DND-41 (cell line): ENCODE measurements around the gene PPDPF.

Experiments
- ATAC-seq: fragments of 200-7000 bp; cut with Tn5 transposase; 3 replicates; pipeline ENCODE4 v1.9.1; 2021; ENCODE audit warnings: low read depth; ENCODE audit not compliant: insufficient read depth
- DNase-seq: peaks from one replicate; pipeline ENCODE4 v3.0.0-alpha.2; 2020
- H2AFZ ChIP-seq: 2 replicates; pipeline ENCODE4 v1.6.0; 2012; ENCODE audit warnings: low read depth, low read length
- H3K27ac ChIP-seq: 2 replicates; pipeline ENCODE4 v1.5.1; 2012; ENCODE audit warnings: low read length, inconsistent platforms
- H3K27me3 ChIP-seq: fragments of 200-600 bp; sonication (generic); 2 replicates; pipeline ENCODE4 v1.6.0; 2012; ENCODE audit warnings: low read length, mild to moderate bottlenecking, inconsistent platforms; ENCODE audit not compliant: insufficient read depth, poor library complexity
- H3K36me3 ChIP-seq: 2 replicates; pipeline ENCODE4 v1.5.1; 2012; ENCODE audit warnings: low read length, inconsistent platforms; ENCODE audit not compliant: insufficient read depth
- H3K4me1 ChIP-seq: 2 replicates; pipeline ENCODE4 v1.5.1; 2012; ENCODE audit warnings: mild to moderate bottlenecking, low read length; ENCODE audit not compliant: insufficient read depth
- H3K4me2 ChIP-seq: 2 replicates; pipeline ENCODE4 v1.6.0; 2012; ENCODE audit warnings: mild to moderate bottlenecking, moderate library complexity, low read length, inconsistent platforms; ENCODE audit not compliant: insufficient read depth
- H3K4me3 ChIP-seq, 2 experiments: fragments of 200-600 bp in 1 of 2; shearing (Covaris generic) in 1 of 2; 2 replicates each; pipeline ENCODE4 v1.5.1; 2012 to 2016; ENCODE audit warnings: inconsistent platforms in 2 of 2, low read length in 2 of 2, mild to moderate bottlenecking in 2 of 2, low read depth in 1 of 2, moderate library complexity in 1 of 2
- H3K79me2 ChIP-seq: 2 replicates; pipeline ENCODE4 v1.6.0; 2012; ENCODE audit warnings: low read length, inconsistent platforms; ENCODE audit not compliant: insufficient read depth
- H3K9ac ChIP-seq: 2 replicates; pipeline ENCODE4 v1.6.0; 2012; ENCODE audit warnings: low read depth, mild to moderate bottlenecking, inconsistent platforms, low read length, moderate library complexity
- H3K9me3 ChIP-seq: 2 replicates; pipeline ENCODE4 v1.5.1; 2012; ENCODE audit warnings: low read length, moderate library complexity, mild to moderate bottlenecking, inconsistent platforms; ENCODE audit not compliant: insufficient read depth, severe bottlenecking
- H4K20me1 ChIP-seq: 2 replicates; pipeline ENCODE4 v1.6.0; 2012; ENCODE audit warnings: low read length; ENCODE audit not compliant: insufficient read depth
- EZH2 ChIP-seq: IDR thresholded peaks from 3 replicates; pipeline ENCODE4 v1.6.1; 2012; ENCODE audit warnings: borderline replicate concordance, low read depth, mild to moderate bottlenecking, moderate library complexity, low read length, inconsistent platforms; ENCODE audit not compliant: severe bottlenecking
- TF ChIP-seq, protein P1 (sequence below): IDR thresholded peaks from 2 replicates; pipeline ENCODE4 v1.5.1; 2012; ENCODE audit warnings: borderline replicate concordance, low read length, moderate library complexity, mild to moderate bottlenecking; ENCODE audit not compliant: poor library complexity, severe bottlenecking; ENCODE audit errors: extremely low read depth

The PPDPF gene

DNA sequence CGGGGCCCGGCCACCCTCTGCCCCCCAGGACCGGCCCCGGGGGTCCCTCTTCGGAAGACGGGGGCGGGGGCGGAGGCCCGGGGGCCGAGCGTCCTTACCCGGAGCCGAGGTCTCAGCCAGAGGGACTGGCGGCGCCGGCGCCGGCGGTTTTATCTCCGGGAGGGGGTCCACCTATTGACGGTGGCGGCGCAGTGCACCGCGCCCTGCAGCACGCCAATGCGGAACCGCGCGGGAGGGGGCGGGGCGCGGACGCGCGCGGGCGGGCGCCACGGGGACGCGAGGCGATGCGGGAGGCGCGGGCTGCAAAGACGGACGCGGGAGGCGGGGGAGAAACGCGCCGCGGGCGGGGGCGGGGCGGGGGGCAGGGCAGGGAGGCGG, 21.6 kb upstream of the PPDPF start, which contains the start of gene EEF1A2:
EEF1A2 (minus strand) TSS at position 124 of the 378 bp plus-strand sequence. CDS start 1,320 bp downstream, outside the sequence.
- Histone ChIP-seq H3K9ac (no peak within 1 kb of the TSS), H3K27me3 (no peaks in the 10 kb centered on the region), H4K20me1 (peaks cover 13% of the 10 kb centered on the region; the same call in 1 of the 2 replicates), H3K4me2 (no peak within 1 kb of the TSS), H3K36me3 (no peaks in the 10 kb centered on the region), H2AFZ (no peak within 1 kb of the TSS), H3K4me3 (no peak within 1 kb of the TSS), H3K4me1 (peaks cover 9% of the 10 kb centered on the region), H3K27ac (no peak within 1 kb of the TSS), H3K9me3 (no peaks in the 10 kb centered on the region), H3K79me2 (no peaks in the 10 kb centered on the region)
- DNase-seq (no peak), ATAC-seq (no peak)
- TF ChIP-seq, protein P1, sequence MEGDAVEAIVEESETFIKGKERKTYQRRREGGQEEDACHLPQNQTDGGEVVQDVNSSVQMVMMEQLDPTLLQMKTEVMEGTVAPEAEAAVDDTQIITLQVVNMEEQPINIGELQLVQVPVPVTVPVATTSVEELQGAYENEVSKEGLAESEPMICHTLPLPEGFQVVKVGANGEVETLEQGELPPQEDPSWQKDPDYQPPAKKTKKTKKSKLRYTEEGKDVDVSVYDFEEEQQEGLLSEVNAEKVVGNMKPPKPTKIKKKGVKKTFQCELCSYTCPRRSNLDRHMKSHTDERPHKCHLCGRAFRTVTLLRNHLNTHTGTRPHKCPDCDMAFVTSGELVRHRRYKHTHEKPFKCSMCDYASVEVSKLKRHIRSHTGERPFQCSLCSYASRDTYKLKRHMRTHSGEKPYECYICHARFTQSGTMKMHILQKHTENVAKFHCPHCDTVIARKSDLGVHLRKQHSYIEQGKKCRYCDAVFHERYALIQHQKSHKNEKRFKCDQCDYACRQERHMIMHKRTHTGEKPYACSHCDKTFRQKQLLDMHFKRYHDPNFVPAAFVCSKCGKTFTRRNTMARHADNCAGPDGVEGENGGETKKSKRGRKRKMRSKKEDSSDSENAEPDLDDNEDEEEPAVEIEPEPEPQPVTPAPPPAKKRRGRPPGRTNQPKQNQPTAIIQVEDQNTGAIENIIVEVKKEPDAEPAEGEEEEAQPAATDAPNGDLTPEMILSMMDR, result no peak
- TF ChIP-seq EZH2, result no peak

DNA sequence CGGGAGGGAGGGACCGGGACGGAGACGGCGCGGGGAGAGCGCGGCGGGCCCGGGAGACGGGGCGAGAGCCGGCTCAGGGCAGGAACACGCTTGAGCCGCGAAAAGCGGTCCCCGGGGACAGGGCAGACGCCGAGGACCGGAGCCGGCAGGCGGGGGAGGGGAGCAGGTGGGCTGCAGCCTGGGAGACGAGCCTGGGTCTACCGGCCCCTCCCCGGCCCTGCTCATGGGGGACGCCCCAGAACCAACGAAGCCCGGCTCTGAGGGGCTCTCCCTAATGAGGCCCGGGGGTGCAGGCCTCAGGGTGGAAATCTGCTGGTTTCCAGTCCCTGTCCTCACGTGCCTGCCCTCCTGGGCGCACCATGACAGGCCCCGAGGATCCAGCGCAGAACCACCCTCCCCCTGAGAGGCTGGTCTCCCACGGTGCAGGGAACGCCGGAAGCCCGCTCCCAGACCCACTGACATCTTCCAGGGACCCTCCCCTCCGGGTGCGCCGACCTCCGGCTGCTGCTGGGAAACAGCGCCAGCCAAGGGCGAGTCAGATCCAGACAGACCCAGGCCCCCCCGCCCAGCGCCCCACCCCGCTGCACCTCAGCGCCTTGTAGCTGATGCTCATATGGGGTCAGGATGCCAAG, 21.1 kb upstream of the PPDPF start:
- no peak for ATAC-seq

DNA sequence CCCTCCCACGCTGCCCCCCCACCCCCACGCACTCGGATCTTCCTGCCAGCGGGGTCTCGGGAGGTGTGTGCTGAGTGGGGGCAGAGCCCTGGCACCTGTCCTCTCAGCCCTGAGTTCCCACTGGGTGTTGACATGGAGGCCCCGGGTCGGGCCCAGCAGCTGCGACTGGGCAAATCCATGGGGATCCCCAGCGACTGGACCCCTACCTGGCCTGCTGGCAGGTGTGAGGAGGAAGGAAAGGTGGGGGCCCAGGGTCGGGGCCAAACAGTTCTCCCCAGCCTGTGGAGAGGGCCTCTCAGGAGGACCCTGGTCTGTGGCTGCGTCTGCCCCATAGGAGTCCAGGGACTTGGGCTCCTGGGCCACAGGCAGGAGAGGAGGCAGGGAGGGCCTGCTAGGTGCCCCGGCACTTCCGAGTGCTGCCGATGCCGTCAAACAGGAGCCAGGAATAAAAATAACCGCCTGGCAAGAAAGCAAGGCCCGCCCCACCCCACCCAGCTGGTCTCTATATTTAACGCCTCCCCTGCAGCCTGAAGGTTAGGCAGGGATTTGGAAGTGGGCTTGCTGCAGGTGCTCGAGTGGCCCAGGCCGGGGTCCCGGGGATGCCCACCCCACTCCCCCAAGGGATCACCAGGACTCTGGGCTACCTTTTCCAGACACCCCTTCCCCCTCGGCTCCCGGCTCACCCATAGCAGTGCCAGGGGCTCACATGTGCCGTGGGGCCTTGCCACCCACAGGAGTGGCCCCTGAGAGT, 20.2 kb upstream of the PPDPF start:
- DNase-seq (no peak), ATAC-seq (no peak)
- Histone ChIP-seq H4K20me1 (peaks cover 13% of the 10 kb centered on the region; the same call in 1 of the 2 replicates), H2AFZ (no peak overlapping the region), H3K4me2 (no peak overlapping the region), H3K36me3 (no peaks in the 10 kb centered on the region), H3K4me3 (no peak overlapping the region), H3K9me3 (no peaks in the 10 kb centered on the region), H3K4me1 (peaks cover 9% of the 10 kb centered on the region), H3K27me3 (no peaks in the 10 kb centered on the region), H3K79me2 (no peaks in the 10 kb centered on the region), H3K27ac (no peak overlapping the region), H3K9ac (no peak overlapping the region)
- no peak for TF ChIP-seq EZH2
- TF ChIP-seq, protein P1, result no peak

More for the DNA sequence above, 21.1 kb upstream of the PPDPF start:
- H2AFZ ChIP-seq, result no peak overlapping the region
- H3K9me3 ChIP-seq, result no peaks in the 10 kb centered on the region
- no peaks in the 10 kb centered on the region for H3K27me3 ChIP-seq
- H3K27ac ChIP-seq, result no peak overlapping the region
- H3K4me3 ChIP-seq, result no peak overlapping the region
- no peaks in the 10 kb centered on the region for H3K36me3 ChIP-seq
- H3K9ac ChIP-seq, result no peak overlapping the region
- H3K4me1 ChIP-seq, result peaks cover 9% of the 10 kb centered on the region
- TF ChIP-seq EZH2, result no peak
- TF ChIP-seq, protein P1, result no peak
- peaks cover 13% of the 10 kb centered on the region; the same call in 1 of the 2 replicates for H4K20me1 ChIP-seq
- DNase-seq, result no peak
- H3K79me2 ChIP-seq, result no peaks in the 10 kb centered on the region
- no peak overlapping the region for H3K4me2 ChIP-seq
